HTR-8/SVneo (cell line): ENCODE measurements around the gene NKD2.
"Not testable (repeated sequence)": the region's sequence is repeated elsewhere in the genome, so short reads cannot be mapped to it uniquely, and the experiment has no call there.

Experiments used
- DNase-seq: peaks from one replicate; pipeline ENCODE4 v3.0.0; 2011; ENCODE audit warnings: low spot score, mixed read lengths; ENCODE audit not compliant: insufficient read length
- FAIRE-seq: peaks from 2 replicates; lab custom pipeline; 2011; peaks lifted over from hg19 to GRCh38; lab: Jason Lieb, UNC

NKD2 gene

GRCh38 chr5:1053391-1054017 lies 44.9 kb downstream of the NKD2 start:
- no peak for DNase-seq
- FAIRE-seq: peak; percentile 77

GRCh38 chr5:1054018-1054798 lies 45.6 kb downstream of the NKD2 start:
- no peak for DNase-seq
- FAIRE-seq: no peak

GRCh38 chr5:1054799-1055775 lies 46.5 kb downstream of the NKD2 start:
- peak; percentile 82 for FAIRE-seq
- DNase-seq: no peak

GRCh38 chr5:1055896-1056610 lies 47.5 kb downstream of the NKD2 start:
- no peak for DNase-seq
- no peak for FAIRE-seq

GRCh38 chr5:1056611-1057484 lies 48.2 kb downstream of the NKD2 start:
- DNase-seq (no peak), FAIRE-seq (no peak)

- DNase-seq: no peak
- no peak for FAIRE-seq
These were observed 49.0 kb downstream of the NKD2 start for GRCh38 chr5:1057485-1058082.

- DNase-seq (no peak), FAIRE-seq (no peak)
These were observed 49.7 kb downstream of the NKD2 start for GRCh38 chr5:1058083-1058945.

GRCh38 chr5:1058988-1059883 lies 50.6 kb downstream of the NKD2 start:
- no peak for FAIRE-seq
- no peak for DNase-seq

- no peak for DNase-seq
- FAIRE-seq: no peak
These were observed 51.3 kb downstream of the NKD2 start for GRCh38 chr5:1059884-1060263.

GRCh38 chr5:1060535-1060981 lies 52.0 kb downstream of the NKD2 start:
- no peak for FAIRE-seq
- DNase-seq: no peak

- FAIRE-seq, DNase-seq: not testable (repeated sequence)
These were observed 52.7 kb downstream of the NKD2 start for GRCh38 chr5:1061292-1061691.

GRCh38 chr5:1061916-1062315 lies 53.3 kb downstream of the NKD2 start:
- no peak for DNase-seq
- no peak for FAIRE-seq

- DNase-seq (no peak), FAIRE-seq (no peak)
These were observed 54.4 kb downstream of the NKD2 start for GRCh38 chr5:1062761-1063568.

- FAIRE-seq: no peak
These were observed 55.2 kb downstream of the NKD2 start for GRCh38 chr5:1063661-1064382.

GRCh38 chr5:1064383-1065142 lies 56.0 kb downstream of the NKD2 start:
- DNase-seq: no peak
- FAIRE-seq: no peak

More at GRCh38 chr5:1063661-1064382, 55.2 kb downstream of the NKD2 start:
- no peak for DNase-seq
